ES-I3 (cell line): ENCODE results near the gene HS6ST3.
"Not testable (repeated sequence)": the region's sequence is repeated elsewhere in the genome, so short reads cannot be mapped to it uniquely, and the experiment has no call there.

Experiments
- H3K36me3 ChIP-seq: 2 replicates; pipeline ENCODE4 v1.6.1; 2013; ENCODE audit warnings: mild to moderate bottlenecking, low read length, control low read depth, moderate library complexity; ENCODE audit not compliant: insufficient read depth
- H3K4me1 ChIP-seq: 2 replicates; pipeline ENCODE4 v1.6.1; 2013; ENCODE audit warnings: mild to moderate bottlenecking, control low read depth, low read length; ENCODE audit not compliant: insufficient read depth
- H3K9ac ChIP-seq: 2 replicates; pipeline ENCODE4 v1.6.1; 2013; ENCODE audit warnings: low read depth, mild to moderate bottlenecking, low read length, moderate library complexity
- H3K9me3 ChIP-seq: 2 replicates; pipeline ENCODE4 v1.6.1; 2013; ENCODE audit warnings: mild to moderate bottlenecking, low read length, moderate library complexity; ENCODE audit not compliant: control insufficient read depth, insufficient read depth

Gene HS6ST3

GRCh38 chr13:96749825-96750224, 659.9 kb downstream of the HS6ST3 start:
- Histone ChIP-seq H3K4me1 (no peaks in the 10 kb centered on the region), H3K9ac (no peak overlapping the region), H3K36me3 (no peaks in the 10 kb centered on the region), H3K9me3 (no peaks in the 10 kb centered on the region)

GRCh38 chr13:96751089-96751488, 661.2 kb downstream of the HS6ST3 start:
- Histone ChIP-seq H3K9me3 (no peaks in the 10 kb centered on the region), H3K4me1 (no peaks in the 10 kb centered on the region), H3K36me3 (no peaks in the 10 kb centered on the region), H3K9ac (no peak overlapping the region)

GRCh38 chr13:96762876-96763275, 673.0 kb downstream of the HS6ST3 start:
- Histone ChIP-seq H3K4me1 (peaks cover 2% of the 10 kb centered on the region), H3K36me3 (no peaks in the 10 kb centered on the region), H3K9ac (no peak overlapping the region), H3K9me3 (no peaks in the 10 kb centered on the region)

DNA sequence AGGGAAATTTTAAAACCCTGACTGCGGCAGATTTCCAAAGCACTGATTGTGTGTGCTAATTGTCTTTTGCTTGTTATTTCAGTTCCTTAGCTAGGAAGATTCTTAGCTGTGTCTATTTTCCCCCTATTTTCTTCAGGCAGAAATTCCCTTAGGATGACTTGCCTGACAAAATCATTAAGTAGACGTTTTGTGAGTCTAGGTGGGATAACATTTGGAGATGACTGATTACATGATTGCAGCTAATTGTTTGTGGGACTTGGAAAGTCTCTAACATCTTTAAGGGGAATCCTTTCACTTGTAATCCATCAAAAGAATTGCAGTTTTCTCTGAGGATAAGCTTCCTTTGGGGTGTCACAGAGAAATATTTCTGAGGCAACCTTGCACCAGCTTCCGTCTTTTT, 676.4 kb downstream of the HS6ST3 start:
- H3K36me3 ChIP-seq, result no peaks in the 10 kb centered on the region
- peaks cover 22% of the 10 kb centered on the region for H3K4me1 ChIP-seq
- H3K9ac ChIP-seq, result no peak overlapping the region
- H3K9me3 ChIP-seq, result no peaks in the 10 kb centered on the region

GRCh38 chr13:96768524-96768923, 678.6 kb downstream of the HS6ST3 start:
- Histone ChIP-seq H3K9ac (no peak overlapping the region), H3K4me1 (peaks cover 32% of the 10 kb centered on the region), H3K36me3 (no peaks in the 10 kb centered on the region), H3K9me3 (no peaks in the 10 kb centered on the region)

DNA sequence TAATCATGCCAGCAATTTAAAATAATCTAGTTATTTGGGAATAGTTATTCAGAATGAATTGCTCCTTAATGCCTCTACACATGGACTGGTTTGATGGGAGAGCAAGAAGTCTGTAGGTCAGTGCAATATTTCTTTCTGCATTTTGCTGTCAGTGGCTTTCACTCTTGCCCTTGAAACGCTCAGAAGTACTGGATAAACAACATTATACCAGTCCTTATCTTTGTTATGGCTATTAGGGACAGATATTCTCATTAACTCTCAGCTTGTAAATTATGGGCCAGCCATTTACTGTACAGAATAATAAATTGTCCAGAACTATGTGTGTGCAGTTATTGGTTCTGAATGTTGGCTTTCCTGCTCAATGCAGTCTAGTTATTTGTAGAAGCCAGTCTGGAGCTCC, 680.0 kb downstream of the HS6ST3 start:
- no peak overlapping the region for H3K9ac ChIP-seq
- H3K4me1 ChIP-seq, result peaks cover 32% of the 10 kb centered on the region
- H3K36me3 ChIP-seq, result no peaks in the 10 kb centered on the region
- no peaks in the 10 kb centered on the region for H3K9me3 ChIP-seq

GRCh38 chr13:96771486-96772367, 681.8 kb downstream of the HS6ST3 start:
- peaks cover 32% of the 10 kb centered on the region for H3K4me1 ChIP-seq
- H3K36me3 ChIP-seq, result no peaks in the 10 kb centered on the region
- H3K9ac ChIP-seq, result no peak overlapping the region
- no peaks in the 10 kb centered on the region for H3K9me3 ChIP-seq

DNA sequence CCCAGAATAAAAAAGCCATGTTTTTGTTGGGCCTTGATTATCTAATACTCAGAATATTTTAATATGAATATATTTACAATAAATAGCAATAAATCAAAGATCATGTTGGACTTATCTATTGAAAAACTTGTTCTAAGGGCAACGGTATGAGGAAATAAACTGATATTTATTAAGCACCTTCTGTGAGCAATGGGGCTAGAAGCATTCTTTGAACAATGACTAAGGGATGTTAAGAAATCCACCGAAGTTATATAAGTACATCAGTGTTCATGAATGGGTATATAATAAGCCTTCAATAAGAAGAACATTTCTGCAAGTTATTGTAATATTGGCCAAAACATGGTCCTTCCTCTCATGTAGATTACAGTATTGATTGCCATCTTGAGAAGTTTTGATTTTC, 682.5 kb downstream of the HS6ST3 start:
- H3K36me3 ChIP-seq, result no peaks in the 10 kb centered on the region

DNA sequence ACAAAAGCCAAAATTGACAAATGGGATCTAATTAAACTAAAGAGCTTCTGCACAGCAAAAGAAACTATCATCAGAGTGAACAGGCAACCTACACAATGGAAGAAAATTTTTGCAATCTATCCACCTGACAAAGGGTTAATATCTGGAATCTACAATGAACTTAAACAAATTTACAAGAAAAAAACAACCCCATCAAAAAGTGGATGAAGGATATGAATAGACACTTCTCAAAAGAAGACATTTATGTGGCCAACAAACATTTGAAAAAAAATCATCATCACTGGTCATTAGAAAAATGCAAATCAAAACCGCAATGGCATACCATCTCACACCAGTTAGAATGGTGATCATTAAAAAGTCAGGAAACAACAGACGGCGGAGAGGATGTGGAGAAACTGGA, 688.4 kb downstream of the HS6ST3 start:
- not testable (repeated sequence) for H3K9me3 ChIP-seq, H3K4me1 ChIP-seq, H3K36me3 ChIP-seq

More for the DNA sequence above, 682.5 kb downstream of the HS6ST3 start:
- Histone ChIP-seq H3K9ac (no peak overlapping the region), H3K4me1 (peaks cover 32% of the 10 kb centered on the region), H3K9me3 (no peaks in the 10 kb centered on the region)

DNA sequence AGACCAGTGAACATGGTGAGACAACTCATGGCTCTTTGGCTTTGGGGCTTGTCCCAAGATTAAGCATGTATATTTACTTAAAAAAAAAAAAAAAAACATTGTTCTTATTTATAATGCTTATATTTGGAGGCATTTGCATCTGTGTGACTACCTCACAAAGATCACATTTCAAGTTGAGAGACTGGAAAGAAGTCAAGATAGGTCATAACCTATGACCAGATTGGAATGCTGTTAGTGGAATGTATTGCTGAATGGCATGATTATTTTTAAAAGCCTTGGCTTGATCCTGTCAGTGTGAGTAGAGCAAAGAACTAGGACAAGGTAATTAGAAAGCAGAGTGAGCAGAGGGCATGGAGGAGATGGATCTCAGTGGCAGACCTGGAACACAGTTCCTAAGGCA, 689.8 kb downstream of the HS6ST3 start:
- no peaks in the 10 kb centered on the region for H3K4me1 ChIP-seq
- no peaks in the 10 kb centered on the region for H3K36me3 ChIP-seq
- H3K9me3 ChIP-seq, result no peaks in the 10 kb centered on the region
- no peak overlapping the region for H3K9ac ChIP-seq

More for the DNA sequence above, 688.4 kb downstream of the HS6ST3 start:
- H3K9ac ChIP-seq, result not testable (repeated sequence)

DNA sequence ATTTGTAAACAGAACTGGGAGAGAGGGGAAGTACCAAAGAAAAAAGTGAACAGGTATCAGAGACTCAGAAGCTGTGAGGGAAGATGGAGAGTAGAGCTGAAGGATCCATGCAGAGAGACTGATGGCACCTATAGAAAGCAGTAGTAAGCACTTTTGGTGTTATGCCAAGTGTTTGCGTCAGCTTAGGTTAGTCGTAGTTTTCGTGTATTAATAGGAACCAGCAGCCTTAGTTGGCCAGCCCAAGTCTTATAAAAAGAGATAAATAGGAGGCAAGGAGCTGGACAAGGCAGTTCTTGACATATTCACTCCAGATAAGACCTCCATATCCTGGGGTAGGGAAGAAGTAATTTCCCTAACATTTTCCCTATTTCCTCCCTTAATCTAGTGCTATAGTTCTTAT, 690.2 kb downstream of the HS6ST3 start:
- Histone ChIP-seq H3K4me1 (no peaks in the 10 kb centered on the region), H3K9me3 (no peaks in the 10 kb centered on the region), H3K9ac (no peak overlapping the region), H3K36me3 (no peaks in the 10 kb centered on the region)

DNA sequence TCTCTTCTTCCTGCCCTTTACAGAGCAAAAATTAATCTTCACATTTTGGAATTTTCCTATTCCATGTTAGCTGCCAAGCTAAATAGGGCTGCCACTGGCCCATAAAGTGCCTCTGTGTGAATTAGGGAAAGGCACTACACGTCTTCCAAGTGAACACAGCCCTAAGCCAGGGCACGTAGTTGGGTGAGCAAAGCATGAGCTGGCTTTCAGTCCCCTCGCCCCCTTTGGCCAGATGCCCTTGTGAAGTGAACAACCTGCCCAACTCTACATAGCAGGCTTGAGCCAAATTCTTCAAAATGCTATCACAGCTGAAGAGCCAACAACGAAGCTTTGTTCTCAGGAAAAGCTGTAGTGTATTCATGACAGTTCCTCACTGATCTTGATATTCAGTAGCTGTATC, 691.2 kb downstream of the HS6ST3 start:
- Histone ChIP-seq H3K4me1 (no peaks in the 10 kb centered on the region), H3K9ac (no peak overlapping the region), H3K36me3 (no peaks in the 10 kb centered on the region), H3K9me3 (no peaks in the 10 kb centered on the region)

DNA sequence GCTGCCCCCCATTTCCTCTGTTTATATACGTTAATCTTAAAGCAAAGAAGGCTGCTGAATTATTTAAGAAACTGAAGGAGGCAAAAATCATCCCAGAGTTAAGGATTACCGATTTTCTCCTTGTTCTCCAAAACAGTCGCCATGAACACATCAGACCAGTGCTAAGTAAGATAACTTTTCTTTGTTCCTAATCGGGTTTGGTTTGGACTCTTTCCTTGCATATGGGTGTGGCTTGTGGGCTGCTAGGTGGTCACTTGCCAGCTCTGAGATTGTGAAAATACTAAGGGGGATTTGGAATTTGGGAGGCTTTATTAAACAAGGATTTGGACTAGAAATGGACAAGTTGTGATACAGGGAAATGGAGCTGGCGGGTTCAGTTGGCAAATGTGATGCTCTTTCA, 692.3 kb downstream of the HS6ST3 start:
- Histone ChIP-seq H3K36me3 (no peaks in the 10 kb centered on the region), H3K4me1 (no peaks in the 10 kb centered on the region), H3K9ac (no peak overlapping the region), H3K9me3 (no peaks in the 10 kb centered on the region)

DNA sequence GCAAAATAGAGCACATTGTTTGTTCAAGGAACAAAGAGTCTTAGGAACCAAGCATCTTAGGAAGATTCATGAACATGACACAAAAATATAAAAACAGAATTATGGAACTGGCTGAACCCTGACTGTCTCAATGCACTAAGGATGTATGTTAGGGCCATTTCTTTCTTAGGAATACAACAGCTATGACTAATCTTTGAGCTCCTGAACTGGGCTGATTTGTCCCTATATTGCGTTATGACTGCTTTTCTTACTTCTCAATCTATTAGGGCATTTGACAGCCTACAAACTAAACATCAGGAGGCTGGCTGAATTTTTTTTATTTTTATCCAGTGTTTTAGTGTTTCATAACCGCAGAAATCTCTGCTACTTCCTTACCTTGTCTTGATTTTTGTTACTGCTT, 693.1 kb downstream of the HS6ST3 start:
- Histone ChIP-seq H3K4me1 (no peaks in the 10 kb centered on the region), H3K36me3 (no peaks in the 10 kb centered on the region), H3K9me3 (no peaks in the 10 kb centered on the region), H3K9ac (no peak overlapping the region)

- no peaks in the 10 kb centered on the region for H3K36me3 ChIP-seq
- H3K9ac ChIP-seq, result no peak overlapping the region
- H3K4me1 ChIP-seq, result no peaks in the 10 kb centered on the region
- no peaks in the 10 kb centered on the region for H3K9me3 ChIP-seq
Observed at GRCh38 chr13:96783511-96783910, 693.6 kb downstream of the HS6ST3 start.
